CD4-positive, alpha-beta T cell treated with Interleukin-21 for 1 hour (primary cell): ENCODE measurements around the gene SYNM.

Experiments used
- DNase-seq: peaks from one replicate; pipeline ENCODE4 v3.0.0-alpha.2; 2020

Gene SYNM

GRCh38 chr15:99145005-99145404 lies 40.1 kb downstream of the SYNM start:
- no peak for DNase-seq

DNA sequence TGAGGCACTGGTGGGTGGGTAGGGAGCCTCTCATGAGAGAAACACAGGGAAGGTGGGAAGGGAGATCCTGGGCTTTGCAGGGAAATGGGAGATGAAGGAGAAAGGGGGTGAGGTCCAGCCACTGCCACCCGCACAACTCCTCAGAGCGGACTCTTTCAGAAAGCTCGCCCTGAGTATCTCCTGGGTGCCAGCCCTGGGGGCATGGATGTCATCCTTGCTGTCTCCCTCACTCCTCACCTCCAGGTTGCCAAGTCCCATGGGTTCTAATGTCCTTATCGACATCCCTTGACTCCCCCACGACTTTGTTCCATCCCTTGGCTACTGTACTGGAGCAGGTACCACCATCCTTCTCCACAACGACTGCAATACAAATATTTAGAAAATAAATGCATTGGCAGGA lies 40.9 kb downstream of the SYNM start:
- no peak for DNase-seq

DNA sequence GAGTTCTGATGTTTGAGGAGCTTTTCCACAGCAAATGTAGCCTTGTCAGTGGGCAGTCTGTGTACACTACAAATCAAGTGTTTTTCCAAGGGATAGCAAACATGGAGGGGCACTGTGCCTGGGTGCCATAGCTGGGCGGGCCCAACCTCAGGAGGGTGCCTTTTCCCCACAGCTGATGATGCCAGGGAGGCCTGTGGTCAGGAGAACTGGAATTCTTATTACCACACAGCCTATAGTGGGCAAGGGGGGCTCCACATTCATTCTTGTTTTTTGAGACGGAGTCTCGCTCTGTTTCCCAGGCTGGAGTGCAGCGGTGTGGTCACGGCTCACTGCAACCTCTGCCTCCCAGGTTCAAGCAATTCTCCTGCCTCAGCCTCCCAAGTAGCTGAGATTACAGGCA lies 41.8 kb downstream of the SYNM start:
- no peak for DNase-seq

GRCh38 chr15:99148851-99149276 lies 44.0 kb downstream of the SYNM start:
- DNase-seq, result no peak

- DNase-seq, result no peak
Measured at GRCh38 chr15:99149366-99149765, 44.5 kb downstream of the SYNM start.

- no peak for DNase-seq
Measured at GRCh38 chr15:99151156-99151555, 46.3 kb downstream of the SYNM start.

DNA sequence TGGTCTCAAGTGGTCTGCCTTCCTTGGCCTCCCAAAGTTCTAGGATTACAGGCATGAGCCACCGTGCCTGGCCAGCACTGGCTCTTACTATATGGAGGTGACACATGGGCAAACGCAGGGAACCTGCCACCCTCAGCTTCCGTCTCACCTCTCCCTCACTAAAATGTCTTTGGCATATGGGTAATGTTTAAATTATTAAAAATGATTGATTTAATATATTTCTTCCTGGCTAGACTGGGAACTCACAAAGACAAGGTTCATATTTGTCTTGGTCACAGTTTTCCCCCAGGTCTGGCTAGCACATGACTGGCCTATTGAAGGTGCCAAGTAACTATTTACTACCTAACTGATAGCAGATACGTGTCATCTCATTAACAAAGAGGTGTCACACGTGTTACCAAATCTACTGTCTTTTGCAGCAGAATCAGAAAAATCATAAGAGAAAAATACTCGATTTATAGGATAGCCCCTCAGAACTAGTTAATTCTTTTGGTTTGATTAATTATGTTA lies 48.2 kb downstream of the SYNM start:
- DNase-seq, result no peak

GRCh38 chr15:99154271-99154670 lies 49.4 kb downstream of the SYNM start:
- DNase-seq, result no peak

DNA sequence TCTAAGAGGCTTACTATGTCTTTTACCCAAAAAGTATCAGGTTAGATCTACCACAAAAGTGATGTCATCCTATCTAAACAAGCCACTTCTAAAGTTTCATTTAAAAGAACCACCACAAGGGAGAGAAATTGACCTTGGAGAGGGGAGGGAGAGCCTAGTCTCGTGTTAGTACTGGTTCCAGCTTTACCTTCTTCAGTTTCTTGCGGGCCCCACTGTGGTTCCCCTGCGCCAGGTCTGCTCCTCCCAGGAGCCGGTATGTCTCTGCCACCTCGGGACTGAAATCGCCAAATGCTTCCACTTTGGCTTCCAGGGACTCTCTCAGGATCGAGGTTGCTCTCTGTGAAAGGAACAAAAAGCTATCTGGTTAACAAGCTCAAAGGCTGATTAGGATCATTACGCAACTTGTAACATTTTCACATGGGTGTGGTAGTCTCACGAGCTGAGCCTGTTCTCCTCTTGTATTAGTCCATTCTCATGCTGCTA lies 51.1 kb downstream of the SYNM start:
- no peak for DNase-seq

DNA sequence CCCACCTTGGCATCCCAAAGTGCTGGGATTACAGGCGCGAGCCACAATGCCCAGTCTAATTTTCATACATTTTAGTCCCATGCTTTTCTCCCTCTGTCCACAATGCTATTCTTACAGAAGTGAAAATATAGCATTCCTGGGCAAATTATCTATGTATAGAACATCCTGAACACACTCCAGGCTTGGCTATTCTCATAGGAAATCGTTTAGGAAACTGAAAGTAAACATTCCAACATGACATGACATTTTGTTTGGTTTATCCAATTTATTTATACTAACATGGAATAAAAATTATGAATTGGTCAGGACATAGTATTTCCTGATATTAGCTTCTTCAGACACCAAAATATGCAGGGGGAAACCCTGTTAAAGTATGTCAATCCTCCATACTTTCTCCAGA lies 52.6 kb downstream of the SYNM start:
- DNase-seq, result no peak

- no peak for DNase-seq
Measured at GRCh38 chr15:99158626-99159412, 53.9 kb downstream of the SYNM start.

- DNase-seq, result no peak
Measured at GRCh38 chr15:99163271-99164062, 58.6 kb downstream of the SYNM start.

DNA sequence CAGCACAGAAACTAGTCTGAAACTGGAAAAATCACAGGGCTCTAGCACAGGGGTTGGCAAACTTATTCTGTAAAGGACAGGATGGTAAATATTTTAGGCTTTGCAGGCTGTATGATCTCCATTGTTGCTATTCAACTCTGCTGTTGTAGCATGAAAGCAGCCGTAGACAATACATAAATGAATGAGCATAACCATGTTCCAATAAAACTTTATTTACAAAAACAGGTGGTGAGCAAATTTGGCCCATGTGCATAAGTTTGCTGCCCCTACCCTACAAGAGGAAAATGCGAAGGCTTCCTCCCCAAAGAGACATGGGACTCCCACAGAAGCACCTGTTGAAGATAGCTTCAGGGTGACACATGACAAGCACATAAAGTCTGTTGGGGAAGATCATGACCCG lies 59.2 kb downstream of the SYNM start:
- no peak for DNase-seq

GRCh38 chr15:99165020-99165790 lies 60.3 kb downstream of the SYNM start:
- DNase-seq, result no peak

- no peak for DNase-seq
Measured at GRCh38 chr15:99165956-99166689, 61.2 kb downstream of the SYNM start.

DNA sequence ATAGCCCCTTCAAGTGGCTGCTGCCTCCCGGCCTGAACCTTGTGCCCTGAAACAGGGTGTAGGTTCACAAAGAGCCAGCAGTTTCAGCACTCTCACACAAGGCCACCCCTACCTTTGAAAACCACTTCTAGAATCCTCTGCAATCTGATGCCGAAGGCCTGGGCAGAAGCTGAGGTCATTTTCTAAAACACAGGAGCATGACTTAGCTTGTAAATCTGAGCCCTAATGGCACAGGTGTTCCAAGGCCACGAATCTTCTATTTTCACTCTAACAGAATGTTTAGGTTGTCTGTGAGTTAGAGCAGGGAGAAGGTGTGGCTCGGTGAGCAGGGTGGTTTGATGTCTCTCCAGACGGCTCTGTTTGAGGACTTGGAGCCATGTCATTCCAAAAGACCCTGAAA lies 62.3 kb downstream of the SYNM start:
- no peak for DNase-seq

GRCh38 chr15:99167640-99168039 lies 62.8 kb downstream of the SYNM start:
- no peak for DNase-seq

DNA sequence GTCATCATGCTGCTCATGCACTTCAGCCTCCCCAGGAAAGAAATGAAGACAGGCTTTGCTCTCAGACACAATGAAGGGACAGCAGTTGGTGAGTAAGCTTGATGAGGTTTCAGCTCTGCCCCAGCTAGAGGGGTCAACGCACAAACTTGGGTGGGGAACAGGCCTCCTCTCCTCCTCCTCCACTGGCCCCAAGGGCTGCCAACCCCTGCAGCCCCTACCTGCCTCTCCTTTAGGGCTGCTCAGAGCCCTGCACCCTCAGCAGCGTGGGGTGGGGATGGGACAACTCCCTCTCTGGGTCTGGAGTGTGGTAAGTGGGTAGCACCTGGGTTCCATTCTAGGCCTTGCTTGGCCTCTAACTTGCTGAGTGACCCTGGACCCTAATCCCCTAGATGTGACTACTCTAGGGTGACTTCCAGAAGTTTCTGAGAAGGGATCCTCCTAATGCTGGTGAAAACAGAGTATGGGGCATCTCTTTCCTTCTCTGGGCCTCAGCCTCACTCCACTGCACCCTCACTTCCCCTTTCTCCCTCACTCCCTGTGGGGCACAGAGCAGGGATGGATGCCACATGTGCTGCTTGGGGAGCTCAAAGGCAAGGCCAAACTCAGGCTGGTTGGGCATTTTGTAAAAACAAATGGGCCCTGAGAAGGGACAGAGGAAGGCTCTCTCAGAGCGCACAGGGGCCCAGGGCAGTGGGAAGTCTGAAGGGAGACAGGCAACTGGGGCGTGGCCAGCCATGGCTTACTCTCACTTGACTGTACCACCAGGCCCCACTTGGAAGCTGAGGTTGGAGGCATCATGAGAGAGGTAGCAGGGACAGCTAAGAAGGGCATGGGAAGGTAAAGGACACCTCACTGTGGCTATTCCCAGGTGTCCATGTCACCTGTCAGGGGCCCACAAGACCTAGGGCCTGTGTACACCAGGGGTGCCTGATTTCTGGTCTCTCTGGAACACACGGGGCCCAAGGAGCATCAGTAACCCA lies 64.0 kb downstream of the SYNM start:
- DNase-seq, result no peak

DNA sequence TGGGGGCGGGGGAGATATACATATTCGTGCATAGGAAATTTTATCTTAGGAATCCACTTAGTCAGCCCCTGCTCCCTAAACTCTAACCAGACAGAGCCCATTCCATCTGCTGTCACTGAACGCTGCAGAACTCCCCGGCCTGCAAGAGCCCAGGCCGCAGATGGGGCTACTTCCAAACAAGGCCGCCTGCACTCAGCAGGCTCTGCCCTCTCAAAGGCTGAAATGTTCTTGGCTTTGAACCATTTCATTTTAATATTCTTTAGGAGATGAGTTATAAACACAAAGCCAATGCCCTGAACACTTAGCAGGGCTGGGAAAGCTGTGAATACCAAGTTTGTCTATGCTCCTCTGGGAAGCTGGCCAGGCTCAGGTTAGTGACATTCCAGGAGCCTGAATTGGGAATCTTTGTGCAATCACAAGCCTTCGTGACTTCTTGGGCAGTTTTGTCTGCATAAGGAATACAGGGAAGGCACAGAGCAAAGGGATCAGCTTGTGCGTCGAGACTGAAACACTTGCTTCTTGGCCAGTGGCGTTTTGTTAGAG lies 65.0 kb downstream of the SYNM start:
- DNase-seq, result no peak

- no peak for DNase-seq
Measured at GRCh38 chr15:99170476-99171065, 65.7 kb downstream of the SYNM start.
